ENCODE data around the gene CS.
"Not testable (repeated sequence)": the region's sequence is repeated elsewhere in the genome, so short reads cannot be mapped to it uniquely, and the experiment has no call there.

The CS gene

DNA sequence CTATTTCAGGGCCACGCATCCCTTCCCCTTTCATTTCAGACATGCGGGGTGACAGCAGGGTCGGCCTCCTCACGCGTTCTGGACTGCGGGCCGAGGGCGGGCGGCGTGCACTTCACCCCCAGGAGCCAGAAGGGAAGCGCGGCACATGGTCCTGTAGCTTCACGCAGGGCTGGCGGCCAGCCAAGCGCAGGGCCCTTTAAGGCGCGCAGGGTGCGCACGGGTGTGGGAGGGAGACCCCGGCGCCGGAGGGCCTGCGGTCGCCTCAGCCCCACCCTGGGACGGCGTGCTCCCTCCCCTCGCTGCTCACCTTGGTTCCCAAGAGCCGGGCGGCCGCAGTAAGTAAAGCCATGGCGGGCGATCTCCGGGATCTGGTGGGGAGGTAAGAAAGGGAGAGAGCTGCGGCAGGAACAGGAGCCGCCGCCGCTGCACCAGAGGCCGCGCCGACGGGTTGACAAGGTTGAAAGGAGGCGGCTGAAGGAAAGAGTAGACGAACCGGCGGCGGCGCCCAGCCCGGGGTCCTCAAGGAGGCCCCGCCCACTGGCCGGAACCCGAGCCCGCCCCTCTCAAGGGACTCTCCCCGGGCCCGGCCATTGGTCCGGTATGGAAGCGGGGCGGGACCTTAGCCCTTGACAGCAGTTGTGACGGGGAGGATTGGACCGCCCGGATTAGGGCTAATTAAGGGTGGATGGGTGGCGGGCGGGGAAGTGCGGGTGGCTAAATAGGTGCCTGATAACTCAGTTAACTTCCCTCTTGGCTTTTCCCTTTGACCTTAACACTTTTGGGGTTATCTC is at the start of gene CS:
Gene CS, minus strand, starts transcription at position 478 of the 791 bp plus-strand sequence. Its CDS starts 129 bp downstream, at position 349.
- DNase-seq, result peak; percentile 98

DNA sequence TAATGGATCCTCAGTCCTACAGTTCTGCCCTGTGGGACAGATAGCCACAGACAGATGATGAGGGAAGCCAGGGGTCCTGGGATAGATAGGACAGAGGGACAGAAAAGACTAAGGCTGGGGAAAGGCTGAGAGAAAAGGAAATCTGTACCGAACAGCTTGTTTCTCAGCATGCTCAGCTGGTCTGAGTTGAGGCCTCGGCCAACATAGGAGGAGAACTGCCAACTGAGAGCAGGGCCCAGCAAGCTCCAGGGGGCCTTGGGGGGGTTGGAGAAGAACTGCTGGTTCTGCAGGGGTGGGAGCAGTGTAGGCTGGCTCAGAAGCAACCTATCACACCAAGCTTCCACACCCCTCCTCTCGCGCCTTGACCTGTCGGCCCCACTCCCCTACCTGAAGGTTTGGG is 48.6 kb upstream of the CS start:
- no peak for DNase-seq

- not testable (repeated sequence) for DNase-seq
Measured at GRCh38 chr12:56347255-56347654, 47.1 kb upstream of the CS start.

DNA sequence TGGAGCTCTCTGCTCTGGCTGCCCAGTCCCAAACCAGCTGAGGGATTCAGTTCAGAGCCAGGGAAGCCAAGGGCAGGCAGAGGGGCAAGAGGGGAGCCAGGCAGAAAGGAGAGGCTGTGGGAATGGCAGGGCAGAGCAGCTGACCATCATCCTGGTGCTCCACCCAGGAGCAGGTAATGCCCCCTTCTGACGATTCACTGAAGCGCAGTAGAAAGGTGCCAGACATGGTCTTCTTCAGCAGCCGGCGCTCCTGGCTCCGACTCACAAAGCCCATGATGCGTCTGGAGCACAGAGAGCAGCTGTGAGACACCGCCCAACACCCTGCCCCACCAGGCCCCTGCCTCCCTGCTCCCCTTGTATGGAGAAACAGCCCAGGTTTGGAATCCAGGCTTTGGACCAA is 46.5 kb upstream of the CS start:
- DNase-seq, result peak; percentile 49

DNA sequence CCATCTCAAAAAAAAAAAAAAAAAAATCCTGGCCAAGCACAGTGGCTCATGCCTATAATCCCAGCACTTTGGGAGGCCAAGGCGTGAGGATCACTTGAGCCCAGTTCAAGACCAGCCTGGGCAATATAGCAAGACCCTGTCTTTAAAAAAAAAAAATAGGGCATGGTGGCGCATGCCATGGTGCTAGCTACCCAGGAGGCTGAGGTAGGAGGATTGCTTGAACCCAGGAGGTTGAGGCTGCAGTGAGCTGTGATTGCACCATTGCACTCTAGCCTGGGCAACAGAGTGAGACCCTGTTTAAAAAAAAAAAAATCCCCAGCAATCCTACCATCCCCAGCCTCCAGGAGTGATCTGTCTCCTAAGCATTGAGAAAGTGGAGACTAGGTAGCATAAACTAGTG is 42.2 kb upstream of the CS start:
- not testable (repeated sequence) for DNase-seq

DNA sequence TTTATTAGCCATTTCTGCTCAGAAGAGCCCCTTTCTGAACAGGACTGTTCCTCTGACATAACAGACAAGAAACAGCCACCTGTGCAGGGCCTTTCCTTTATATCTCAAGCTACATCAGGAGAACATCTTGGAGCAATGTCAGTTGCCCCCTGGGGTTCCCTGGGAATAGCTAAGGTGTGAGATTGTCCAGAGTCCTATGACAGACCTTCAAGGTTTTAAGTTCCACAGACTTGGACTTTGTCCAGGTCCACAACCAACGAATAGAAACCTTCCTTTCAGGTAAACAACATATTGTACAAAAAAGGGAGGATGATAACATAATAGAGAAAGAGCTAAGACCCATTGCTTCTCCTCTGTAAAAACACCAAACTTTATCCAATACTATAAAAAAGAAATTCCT is 41.5 kb upstream of the CS start:
- DNase-seq, result no peak

DNA sequence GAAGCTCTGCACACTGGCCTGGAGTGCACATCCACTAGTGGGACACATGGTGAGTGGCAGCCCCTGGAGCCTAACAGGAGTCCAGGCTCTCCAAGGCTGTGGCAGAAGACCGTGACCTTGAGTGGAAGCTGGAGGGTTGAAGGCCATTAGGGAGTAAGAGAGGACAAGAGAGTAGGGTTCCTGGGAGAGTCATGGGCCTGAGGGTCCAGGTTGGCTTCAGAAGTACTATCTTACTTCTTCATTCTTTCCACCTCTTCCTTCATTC is 39.0 kb upstream of the CS start:
- DNase-seq, result peak; percentile 41

DNA sequence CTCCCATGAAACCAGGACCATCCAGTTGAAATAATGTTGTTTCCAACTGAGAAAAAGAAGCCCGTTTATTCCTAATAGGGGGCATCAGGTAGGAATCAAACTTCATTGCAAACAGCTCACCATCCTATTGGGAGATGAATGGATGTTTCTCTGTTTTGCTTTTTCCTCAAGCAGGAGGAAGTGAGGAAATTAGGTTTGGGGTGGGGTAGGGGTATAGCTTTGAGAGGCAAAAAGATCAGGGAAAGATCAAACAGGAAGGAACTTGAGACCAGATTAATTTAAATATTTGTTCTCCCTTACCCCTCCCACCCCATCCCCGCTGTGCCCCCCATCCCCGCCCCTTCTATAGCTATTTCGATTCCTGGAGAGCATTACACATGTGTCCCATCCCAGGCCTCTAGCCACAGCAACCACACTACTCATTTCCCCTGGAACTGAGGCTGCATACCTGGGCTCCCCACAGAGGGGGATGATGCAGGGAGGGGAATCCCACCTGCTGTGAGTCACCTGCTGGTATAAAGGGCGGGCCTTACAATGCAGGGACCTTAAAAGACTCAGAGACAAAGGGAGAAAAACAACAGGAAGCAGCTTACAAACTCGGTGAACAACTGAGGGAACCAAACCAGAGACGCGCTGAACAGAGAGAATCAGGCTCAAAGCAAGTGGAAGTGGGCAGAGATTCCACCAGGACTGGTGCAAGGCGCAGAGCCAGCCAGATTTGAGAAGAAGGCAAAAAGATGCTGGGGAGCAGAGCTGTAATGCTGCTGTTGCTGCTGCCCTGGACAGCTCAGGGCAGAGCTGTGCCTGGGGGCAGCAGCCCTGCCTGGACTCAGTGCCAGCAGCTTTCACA is 38.4 kb upstream of the CS start, which contains the start of gene IL23A:
Gene IL23A, plus strand, starts transcription at position 577 of the 850 bp plus-strand sequence. Its CDS starts 161 bp downstream, at position 738.
- peak; percentile 89 for DNase-seq

- DNase-seq, result peak; percentile 41
Measured at GRCh38 chr12:56337753-56338251, 37.7 kb upstream of the CS start.

GRCh38 chr12:56336361-56337167 is 36.4 kb upstream of the CS start:
- DNase-seq, result no peak

DNA sequence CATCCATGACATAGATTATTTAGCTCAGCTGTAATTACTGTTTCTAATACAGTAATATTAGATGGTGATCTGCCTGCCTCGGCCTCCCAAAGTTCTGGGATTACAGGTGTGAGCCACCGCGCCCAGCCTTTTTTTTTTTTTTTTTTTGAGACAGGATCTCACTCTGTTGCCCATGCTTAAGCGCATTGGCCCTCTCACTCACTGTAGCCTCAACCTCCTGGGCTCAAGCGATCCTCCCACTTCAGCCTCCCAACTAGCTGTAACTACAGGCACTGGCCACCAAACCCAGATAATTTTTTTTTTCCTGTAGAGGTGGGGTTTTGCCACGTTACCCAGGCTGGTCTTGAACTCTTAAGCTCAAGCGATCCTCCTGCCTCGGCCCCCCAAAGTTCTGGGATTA is 35.4 kb upstream of the CS start:
- not testable (repeated sequence) for DNase-seq

GRCh38 chr12:56334490-56334793 is 34.3 kb upstream of the CS start:
- no peak for DNase-seq

DNA sequence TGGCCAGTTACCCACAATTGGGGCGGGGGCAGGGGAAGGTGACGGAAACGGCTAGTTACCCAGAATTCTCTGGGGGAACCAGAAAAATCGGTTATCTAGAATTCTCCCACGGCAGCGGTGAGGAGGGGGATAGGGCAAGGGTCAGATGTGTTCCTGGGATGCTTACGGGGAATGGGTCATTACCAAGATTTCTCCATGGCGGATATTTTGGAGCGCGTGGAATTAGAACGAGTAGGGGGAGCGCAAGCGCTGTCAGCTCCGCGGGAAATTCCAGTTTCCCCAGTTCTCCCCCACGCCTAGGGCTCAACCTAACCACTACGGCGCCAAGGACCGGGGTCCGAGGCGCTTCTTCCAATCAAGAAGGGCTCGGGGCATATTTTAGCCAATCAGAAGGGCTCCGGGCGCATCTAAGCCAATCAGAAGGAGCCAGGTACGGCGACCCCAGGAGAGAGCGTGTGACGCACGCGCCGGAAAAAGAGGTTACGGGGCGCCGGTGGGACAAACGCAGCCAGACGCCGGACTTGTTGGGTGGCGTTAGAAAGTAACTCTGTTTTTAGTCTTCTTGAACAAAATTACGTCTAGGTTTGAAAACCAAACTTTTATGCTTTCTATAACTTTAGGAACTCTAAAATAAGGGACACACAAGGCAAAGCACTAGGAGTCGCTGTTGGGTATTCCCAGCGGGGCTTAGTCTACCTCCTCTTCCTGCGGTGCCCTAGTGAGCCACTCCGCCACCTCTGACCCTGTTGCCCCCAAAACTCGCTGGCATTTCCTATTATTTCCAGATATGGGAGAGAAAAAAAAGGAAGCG is 33.8 kb upstream of the CS start, which contains the start of gene PAN2:
Gene PAN2, minus strand, starts transcription at position 322 of the 811 bp plus-strand sequence. CDS start 906 bp downstream, outside the sequence.
- peak; percentile 93 for DNase-seq

DNA sequence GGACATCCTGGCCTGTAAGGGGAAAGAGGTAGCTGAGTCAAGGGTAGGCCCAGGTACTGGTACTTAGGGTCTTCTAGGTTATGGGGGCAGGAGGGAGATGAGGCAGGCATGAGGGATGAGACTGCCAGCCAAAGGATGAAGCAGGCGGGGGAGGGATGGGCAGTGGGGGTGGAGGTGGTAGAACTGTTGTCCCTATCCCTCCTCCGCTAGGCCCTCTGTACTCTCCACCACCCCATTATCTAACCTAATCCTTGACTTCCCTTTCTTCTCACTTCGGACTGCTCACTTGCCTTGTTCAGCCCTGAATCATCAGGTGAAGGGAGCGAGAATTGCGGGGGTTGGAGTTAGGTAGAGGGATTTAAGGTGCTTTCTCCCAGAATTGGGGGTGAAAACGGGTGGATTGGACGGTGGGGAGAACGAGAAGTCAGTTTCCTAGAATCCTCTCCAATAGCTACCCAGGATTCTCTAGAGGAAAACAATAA is 33.1 kb upstream of the CS start:
- no peak for DNase-seq

DNA sequence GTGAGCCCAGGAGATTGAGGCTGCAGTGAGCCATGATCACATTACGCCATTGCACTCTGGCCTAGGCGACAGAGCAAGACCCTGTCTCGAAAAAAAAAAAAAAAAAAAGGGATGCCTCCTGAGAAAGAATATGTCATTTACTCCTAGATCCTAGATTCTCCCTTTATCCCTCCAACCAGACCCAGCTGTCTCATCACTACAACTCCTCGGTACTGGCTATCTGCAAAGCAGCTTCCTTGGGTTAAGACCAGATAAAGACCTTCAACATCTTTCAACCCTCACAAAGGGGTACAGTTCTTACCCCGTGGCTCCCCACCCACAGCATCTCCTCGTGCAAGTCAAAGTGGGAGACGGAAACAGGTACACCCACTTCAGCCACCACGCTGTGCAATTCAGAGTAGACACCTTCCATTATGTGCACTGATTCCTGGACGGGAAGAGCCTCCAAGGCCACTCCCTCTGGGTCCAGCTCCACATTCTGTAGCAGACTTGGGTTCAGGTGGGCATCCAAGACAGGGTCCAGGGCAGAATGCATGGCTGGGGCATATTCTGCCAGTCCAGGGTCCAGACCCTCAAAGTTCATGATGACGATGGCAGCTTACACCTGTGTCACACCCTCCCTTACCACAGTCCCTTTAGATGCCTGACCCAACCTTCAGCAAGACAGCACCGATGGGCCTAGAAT is 32.5 kb upstream of the CS start:
- DNase-seq, result no peak

DNA sequence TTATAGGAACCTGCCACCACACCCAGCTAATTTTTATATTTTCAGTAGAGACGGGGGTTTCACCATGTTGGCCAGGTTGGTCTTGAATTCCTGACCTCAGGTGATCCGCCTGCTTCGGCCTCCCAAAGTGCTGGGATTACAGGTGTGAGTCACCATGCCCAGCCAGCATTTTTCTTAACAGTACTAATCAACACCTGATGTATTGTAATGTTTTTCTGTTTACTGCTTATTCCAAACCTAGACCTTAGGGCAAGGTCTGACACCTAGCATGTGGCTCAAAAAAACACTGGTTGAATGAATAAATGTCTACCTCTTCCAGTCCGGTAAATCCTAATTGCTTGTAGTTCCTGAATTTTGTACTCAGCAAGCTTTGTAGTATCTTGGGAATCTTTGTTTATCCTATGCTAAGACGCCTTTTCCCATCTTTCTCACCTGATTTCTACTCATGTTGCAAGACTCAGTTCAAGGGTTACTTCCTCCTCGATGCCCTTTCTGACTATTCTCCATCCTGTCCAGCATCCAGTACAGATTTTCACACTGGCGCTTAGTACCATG is 30.9 kb upstream of the CS start:
- no peak for DNase-seq

DNA sequence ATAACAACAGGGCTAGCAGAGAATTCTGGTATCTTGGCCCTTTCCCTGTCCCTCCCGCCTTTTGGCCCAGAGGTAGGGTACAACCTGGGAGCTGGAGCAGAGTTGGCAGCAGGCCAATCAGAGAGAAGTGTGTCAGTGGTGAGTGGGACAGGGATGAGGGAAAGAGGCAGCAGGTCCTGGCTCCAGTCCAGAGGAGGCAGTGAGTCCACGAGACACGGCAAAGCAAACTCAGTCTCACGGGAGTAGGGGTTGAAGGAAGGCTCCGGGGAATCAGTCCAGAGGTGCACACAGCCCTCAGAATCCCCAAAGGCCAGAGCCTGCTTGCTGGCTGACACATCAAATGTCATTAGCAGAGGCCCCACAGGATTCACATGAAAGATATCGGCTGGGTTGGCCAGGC is 26.4 kb upstream of the CS start:
- no peak for DNase-seq

- no peak for DNase-seq
Measured at GRCh38 chr12:56326126-56326525, 26.0 kb upstream of the CS start.

DNA sequence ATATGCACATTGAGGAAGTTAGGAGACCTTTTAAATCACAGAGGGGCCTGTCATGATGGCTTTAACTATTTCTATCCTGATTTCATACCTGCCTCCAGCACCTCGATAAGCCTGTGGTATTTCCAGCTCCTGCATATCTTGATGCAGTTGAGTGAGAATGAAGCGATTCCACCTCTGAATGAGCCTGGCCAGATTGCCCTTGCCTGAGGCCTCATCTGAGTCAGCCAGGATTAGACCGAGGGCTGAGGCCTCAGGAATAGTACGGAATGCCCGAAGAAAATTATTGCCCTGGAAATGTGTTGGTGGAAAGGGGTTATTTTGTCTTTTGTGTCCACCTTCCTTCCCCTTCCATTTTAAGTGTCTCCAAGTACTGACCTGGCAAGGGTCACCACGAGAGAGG is 24.1 kb upstream of the CS start:
- DNase-seq, result no peak

DNA sequence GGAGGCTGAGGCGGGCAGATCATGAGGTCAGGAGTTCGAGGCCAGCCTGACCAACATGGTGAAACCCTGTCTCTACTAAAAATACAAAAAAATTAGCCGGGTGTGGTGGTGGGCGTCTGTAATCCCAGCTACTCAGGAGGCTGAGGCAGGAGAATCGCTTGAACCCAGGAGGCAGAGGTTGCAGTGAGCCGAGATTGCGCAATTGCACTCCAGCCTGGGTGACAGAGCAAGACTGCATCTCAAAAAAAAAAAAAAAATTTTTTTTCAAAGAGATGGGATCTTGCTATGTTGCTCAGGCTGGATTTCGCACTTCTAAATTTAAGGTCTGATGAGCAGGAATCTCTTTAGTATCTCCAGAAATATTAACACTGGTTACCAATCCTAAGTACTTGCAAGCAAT is 21.5 kb upstream of the CS start:
- not testable (repeated sequence) for DNase-seq

DNA sequence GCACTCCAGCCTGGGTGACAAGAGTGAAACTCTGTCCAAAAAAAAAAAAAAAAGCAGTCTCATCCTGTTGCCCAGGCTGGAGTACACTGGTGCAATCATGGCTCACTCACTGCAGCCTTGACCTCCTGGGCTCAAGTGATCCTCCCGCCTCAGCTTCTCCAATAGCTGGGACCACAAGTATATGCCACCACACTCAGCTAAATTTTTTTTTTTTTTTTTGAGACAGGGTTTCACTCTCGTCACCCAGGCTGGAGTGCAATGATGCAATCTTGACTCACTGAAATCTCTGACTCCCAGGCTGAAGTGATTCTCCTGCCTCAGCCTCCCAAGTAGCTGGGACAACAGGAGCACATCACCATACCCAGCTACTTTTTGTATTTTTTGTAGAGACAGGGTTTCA is 20.9 kb upstream of the CS start:
- DNase-seq, result no peak
